Measurements from ENCODE around the gene PEX19.

The PEX19 gene

GRCh38 chr1:160243767-160244166, 41.2 kb downstream of the PEX19 start:
- in situ Hi-C loops (cut with MboI; ENCODE audit: low sequenced_read_pairs), result no loop called here

- in situ Hi-C loops (cut with MboI; ENCODE audit: low sequenced_read_pairs), result no loop called here
Observed at GRCh38 chr1:160239582-160240299, 45.2 kb downstream of the PEX19 start.

GRCh38 chr1:160238408-160238807, 46.5 kb downstream of the PEX19 start:
- in situ Hi-C loops (cut with MboI; ENCODE audit: low sequenced_read_pairs), result no loop called here

- in situ Hi-C loops (cut with MboI; ENCODE audit: low sequenced_read_pairs), result no loop called here
Observed at GRCh38 chr1:160237558-160237957, 47.4 kb downstream of the PEX19 start.

- in situ Hi-C loops (cut with MboI; ENCODE audit: low sequenced_read_pairs), result no loop called here
Observed at GRCh38 chr1:160236806-160237205, 48.1 kb downstream of the PEX19 start.

- in situ Hi-C loops (cut with MboI; ENCODE audit: low sequenced_read_pairs), result no loop called here
Observed at GRCh38 chr1:160232911-160233310, 52.0 kb downstream of the PEX19 start.

GRCh38 chr1:160228431-160228830, 56.5 kb downstream of the PEX19 start:
- in situ Hi-C loops (cut with MboI; ENCODE audit: low sequenced_read_pairs), result no loop called here

GRCh38 chr1:160227561-160227960, 57.4 kb downstream of the PEX19 start:
- in situ Hi-C loops (cut with MboI; ENCODE audit: low sequenced_read_pairs), result no loop called here

- in situ Hi-C loops (cut with MboI; ENCODE audit: low sequenced_read_pairs), result no loop called here
Observed at GRCh38 chr1:160227034-160227433, 57.9 kb downstream of the PEX19 start.
